ENCODE measurements around the gene CMTR2.

DNA sequence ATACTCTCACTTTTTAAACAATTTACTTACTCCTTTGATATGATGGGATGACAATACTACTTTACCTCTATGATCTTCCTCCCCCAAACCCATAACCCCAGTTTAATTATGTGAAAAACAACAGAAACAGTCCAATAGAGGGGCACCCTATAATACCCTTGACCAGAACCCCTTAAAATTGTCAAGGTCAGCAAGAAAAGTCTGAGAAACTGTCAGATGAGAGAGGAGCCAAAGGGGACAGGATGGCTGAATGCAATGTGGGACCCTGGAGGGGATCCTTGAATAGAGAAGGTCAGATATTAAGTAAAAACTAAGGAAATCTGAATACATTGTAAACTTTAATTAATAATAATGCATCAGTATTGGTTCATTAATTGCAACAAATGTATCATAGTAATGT is 42.9 kb downstream of the CMTR2 start:
- TF ChIP-seq, protein P1, sequence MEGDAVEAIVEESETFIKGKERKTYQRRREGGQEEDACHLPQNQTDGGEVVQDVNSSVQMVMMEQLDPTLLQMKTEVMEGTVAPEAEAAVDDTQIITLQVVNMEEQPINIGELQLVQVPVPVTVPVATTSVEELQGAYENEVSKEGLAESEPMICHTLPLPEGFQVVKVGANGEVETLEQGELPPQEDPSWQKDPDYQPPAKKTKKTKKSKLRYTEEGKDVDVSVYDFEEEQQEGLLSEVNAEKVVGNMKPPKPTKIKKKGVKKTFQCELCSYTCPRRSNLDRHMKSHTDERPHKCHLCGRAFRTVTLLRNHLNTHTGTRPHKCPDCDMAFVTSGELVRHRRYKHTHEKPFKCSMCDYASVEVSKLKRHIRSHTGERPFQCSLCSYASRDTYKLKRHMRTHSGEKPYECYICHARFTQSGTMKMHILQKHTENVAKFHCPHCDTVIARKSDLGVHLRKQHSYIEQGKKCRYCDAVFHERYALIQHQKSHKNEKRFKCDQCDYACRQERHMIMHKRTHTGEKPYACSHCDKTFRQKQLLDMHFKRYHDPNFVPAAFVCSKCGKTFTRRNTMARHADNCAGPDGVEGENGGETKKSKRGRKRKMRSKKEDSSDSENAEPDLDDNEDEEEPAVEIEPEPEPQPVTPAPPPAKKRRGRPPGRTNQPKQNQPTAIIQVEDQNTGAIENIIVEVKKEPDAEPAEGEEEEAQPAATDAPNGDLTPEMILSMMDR (IDR thresholded peaks at IDR 0.05), result no peak
- TF ChIP-seq POLR2AphosphoS5 (IDR thresholded peaks at IDR 0.05; ENCODE audit: low read depth, low read length), result no peak
- no peak for TF ChIP-seq RCOR1 (IDR thresholded peaks at IDR 0.05; ENCODE audit: low read length)
- no peak for TF ChIP-seq CHD2 (IDR thresholded peaks at IDR 0.05; ENCODE audit: low read length, partially characterized antibody)
- TF ChIP-seq EZH2phosphoT487 (IDR thresholded peaks at IDR 0.05; ENCODE audit: borderline replicate concordance, low read depth), result no peak
- TF ChIP-seq, protein P2, sequence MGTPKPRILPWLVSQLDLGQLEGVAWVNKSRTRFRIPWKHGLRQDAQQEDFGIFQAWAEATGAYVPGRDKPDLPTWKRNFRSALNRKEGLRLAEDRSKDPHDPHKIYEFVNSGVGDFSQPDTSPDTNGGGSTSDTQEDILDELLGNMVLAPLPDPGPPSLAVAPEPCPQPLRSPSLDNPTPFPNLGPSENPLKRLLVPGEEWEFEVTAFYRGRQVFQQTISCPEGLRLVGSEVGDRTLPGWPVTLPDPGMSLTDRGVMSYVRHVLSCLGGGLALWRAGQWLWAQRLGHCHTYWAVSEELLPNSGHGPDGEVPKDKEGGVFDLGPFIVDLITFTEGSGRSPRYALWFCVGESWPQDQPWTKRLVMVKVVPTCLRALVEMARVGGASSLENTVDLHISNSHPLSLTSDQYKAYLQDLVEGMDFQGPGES (IDR thresholded peaks at IDR 0.05; ENCODE audit: low read depth, low read length), result no peak
- TF ChIP-seq SIN3A (IDR thresholded peaks at IDR 0.05; ENCODE audit: borderline replicate concordance, low read depth, low read length), result no peak
- TF ChIP-seq FOXM1 (IDR thresholded peaks at IDR 0.05; ENCODE audit: low read depth), result no peak
- TF ChIP-seq GABPA (IDR thresholded peaks at IDR 0.05; ENCODE audit: low read depth), result no peak
- TF ChIP-seq, protein P3, sequence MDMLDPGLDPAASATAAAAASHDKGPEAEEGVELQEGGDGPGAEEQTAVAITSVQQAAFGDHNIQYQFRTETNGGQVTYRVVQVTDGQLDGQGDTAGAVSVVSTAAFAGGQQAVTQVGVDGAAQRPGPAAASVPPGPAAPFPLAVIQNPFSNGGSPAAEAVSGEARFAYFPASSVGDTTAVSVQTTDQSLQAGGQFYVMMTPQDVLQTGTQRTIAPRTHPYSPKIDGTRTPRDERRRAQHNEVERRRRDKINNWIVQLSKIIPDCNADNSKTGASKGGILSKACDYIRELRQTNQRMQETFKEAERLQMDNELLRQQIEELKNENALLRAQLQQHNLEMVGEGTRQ (IDR thresholded peaks at IDR 0.05; ENCODE audit: borderline replicate concordance, low read depth, low read length), result no peak
- no peak for TF ChIP-seq FOXJ3 (CRISPR knock-in tag; IDR thresholded peaks at IDR 0.05)
- TF ChIP-seq RAD21 (IDR thresholded peaks at IDR 0.05; ENCODE audit: low read length), result no peak
- TF ChIP-seq, protein P4, sequence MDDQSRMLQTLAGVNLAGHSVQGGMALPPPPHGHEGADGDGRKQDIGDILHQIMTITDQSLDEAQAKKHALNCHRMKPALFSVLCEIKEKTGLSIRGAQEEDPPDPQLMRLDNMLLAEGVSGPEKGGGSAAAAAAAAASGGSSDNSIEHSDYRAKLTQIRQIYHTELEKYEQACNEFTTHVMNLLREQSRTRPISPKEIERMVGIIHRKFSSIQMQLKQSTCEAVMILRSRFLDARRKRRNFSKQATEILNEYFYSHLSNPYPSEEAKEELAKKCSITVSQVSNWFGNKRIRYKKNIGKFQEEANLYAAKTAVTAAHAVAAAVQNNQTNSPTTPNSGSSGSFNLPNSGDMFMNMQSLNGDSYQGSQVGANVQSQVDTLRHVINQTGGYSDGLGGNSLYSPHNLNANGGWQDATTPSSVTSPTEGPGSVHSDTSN (IDR thresholded peaks at IDR 0.05), result no peak
- TF ChIP-seq RXRA (IDR thresholded peaks at IDR 0.05; ENCODE audit: borderline replicate concordance, low read depth), result no peak
